Adrenal gland (tissue), 12 donors: ENCODE measurements around the gene ZFAND6. TPM values are rescaled to one million over a fixed set of nuclear protein-coding genes. Genes with fewer than 3 reads are reported as not detected.

Source experiments
- DNase-seq, 7 donors: peaks; one replicate each; pipeline ENCODE4 v3.0.0-alpha.2; 2019 to 2020
- H3K27ac ChIP-seq, 5 donors: fragments of 200-600 bp; sonication (generic) in 4 of 5; 1 replicate in 3 of 5; 2 replicates in 2 of 5; pipeline versions ENCODE4 v1.5.1 to v1.8.0; 2016 to 2020; ENCODE audit warnings: mild to moderate bottlenecking in 1 of 5
- H3K27me3 ChIP-seq: fragments of 200-600 bp; 2 replicates; pipeline ENCODE4 v1.8.0; 2021
- H3K36me3 ChIP-seq, 2 donors: fragments of 200-600 bp; replicated peaks in 1 of 2; 1 replicate in 1 of 2; 2 replicates in 1 of 2; pipeline versions ENCODE4 v1.5.1 to v1.8.0; 2018 to 2022
- H3K4me1 ChIP-seq, 2 donors: fragments of 200-600 bp; replicated peaks in 1 of 2; 1 replicate in 1 of 2; 2 replicates in 1 of 2; pipeline versions ENCODE4 v1.5.1 to v1.8.0; 2018 to 2021
- H3K4me3 ChIP-seq, 4 donors: fragments of 200-600 bp; sonication (generic) in 3 of 4; one replicate each; pipeline ENCODE4 v1.5.1; 2016 to 2018
- H3K9me3 ChIP-seq, 3 donors: fragments of 200-600 bp; sonication (generic) in 1 of 3; replicated peaks in 1 of 3; 1 replicate in 2 of 3; 2 replicates in 1 of 3; pipeline versions ENCODE4 v1.5.1 to v1.8.0; 2016 to 2021
- POLR2A ChIP-seq, 2 donors: fragments of 450-650 bp; IDR thresholded peaks; one replicate each; pipeline ENCODE4 v1.6.1; 2017; ENCODE audit warnings: antibody characterized with exemption in 2 of 2, mild to moderate bottlenecking in 2 of 2, moderate library complexity in 1 of 2
- whole genome bisulfite sequencing, 4 donors: extraction: QIAGEN DNeasy Blood & Tissue Kit in 2 of 4; methylation state at CpG; one replicate each; pipeline versions ENCODE4 v1.1.5 to v1.1.7; 2013 to 2017; 5-methylcytosine and 5-hydroxymethylcytosine counted together
- intact Hi-C, 2 donors: fragments of 100-400 bp; cut with DNase I; formaldehyde crosslinking; loops; one replicate each; pipeline versions ENCODE4 v1.14.1 to v1.15.0; 2022 to 2023
- polyA plus RNA-seq, 3 donors: library from polyadenylated mRNA; stranded (reverse); fragments of 200-250 nt in 2 of 3; fragments of 350-450 nt in 1 of 3; fragmentation: Illumina TruSeq in 1 of 3; extraction: RNeasy Lipid Tissue Mini Kit (QIAGEN cat#74804) in 1 of 3; gene quantifications; one replicate each; pipeline ENCODE4 v1.2.3, GENCODE V29; 2013 to 2014
- total RNA-seq, 9 donors: library from RNA; depleted of rRNA in 4 of 9; stranded (reverse); fragments of >200 nt in 4 of 9; fragments of 120-200 nt in 1 of 9; fragmentation: NEBNext Ultra II Directional in 1 of 9; extraction: Animal tissue kit (Norgen Biotek cat#: 25700) in 1 of 9; gene quantifications; one replicate each; pipeline versions ENCODE4 v1.1.0 to v1.2.4, GENCODE V29; 2013 to 2023
- TF ChIP-seq, protein P1 (sequence below), 6 experiments: fragments of 450-650 bp in 4 of 6; fragments of 200-600 bp in 2 of 6; sonication (generic) in 1 of 6; IDR thresholded peaks; 1 replicate in 5 of 6; 2 replicates in 1 of 6; pipeline versions ENCODE4 v1.5.1 to v1.8.0; 2016 to 2021; ENCODE audit warnings: antibody characterized with exemption in 6 of 6, mild to moderate bottlenecking in 2 of 6, moderate library complexity in 1 of 6
- donor health status: healthy with polysubstance abuse.
- donor health status: Bipolar disorder and iron deficiency.
- donor health status: DM: yes; HTN: yes; CAD: no.
- donor health status: DM: no; HTN: no; CAD: no.
- donor health status: DM: no; HTN: no; CAD: no.
- donor health status: DM: yes; HTN: yes; CAD: no.

Gene ZFAND6
- total and polyA plus RNA-seq, 12 donors: 46.5 to 197 (median 105) TPM

DNA sequence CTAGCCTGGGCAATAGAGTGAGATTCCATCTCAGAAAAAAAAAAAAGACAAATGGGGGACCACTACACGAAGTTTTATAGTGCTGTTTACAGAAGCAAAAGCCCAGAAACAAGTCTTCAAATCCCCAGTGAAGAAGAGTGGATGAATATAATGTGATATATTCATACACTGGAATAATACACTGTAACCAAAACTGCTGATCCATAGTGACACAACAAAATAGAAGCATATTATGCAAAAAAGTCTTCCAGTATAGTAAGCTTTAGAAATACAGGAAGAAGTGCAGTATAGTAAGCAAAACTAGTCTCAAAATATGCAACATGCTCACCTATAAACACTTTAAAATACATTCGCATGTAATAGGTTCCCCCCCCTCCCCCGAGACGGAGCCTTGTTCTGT lies 81.4 kb downstream of the ZFAND6 start:
- 91 to 96% (median 95%) methylated on average over 4 of the region's 4 CpGs for WGBS, 4 donors
- intact Hi-C loops: no loop called here
- TF ChIP-seq, protein P1, sequence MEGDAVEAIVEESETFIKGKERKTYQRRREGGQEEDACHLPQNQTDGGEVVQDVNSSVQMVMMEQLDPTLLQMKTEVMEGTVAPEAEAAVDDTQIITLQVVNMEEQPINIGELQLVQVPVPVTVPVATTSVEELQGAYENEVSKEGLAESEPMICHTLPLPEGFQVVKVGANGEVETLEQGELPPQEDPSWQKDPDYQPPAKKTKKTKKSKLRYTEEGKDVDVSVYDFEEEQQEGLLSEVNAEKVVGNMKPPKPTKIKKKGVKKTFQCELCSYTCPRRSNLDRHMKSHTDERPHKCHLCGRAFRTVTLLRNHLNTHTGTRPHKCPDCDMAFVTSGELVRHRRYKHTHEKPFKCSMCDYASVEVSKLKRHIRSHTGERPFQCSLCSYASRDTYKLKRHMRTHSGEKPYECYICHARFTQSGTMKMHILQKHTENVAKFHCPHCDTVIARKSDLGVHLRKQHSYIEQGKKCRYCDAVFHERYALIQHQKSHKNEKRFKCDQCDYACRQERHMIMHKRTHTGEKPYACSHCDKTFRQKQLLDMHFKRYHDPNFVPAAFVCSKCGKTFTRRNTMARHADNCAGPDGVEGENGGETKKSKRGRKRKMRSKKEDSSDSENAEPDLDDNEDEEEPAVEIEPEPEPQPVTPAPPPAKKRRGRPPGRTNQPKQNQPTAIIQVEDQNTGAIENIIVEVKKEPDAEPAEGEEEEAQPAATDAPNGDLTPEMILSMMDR (IDR thresholded peaks at IDR 0.05): no peak
- TF ChIP-seq POLR2A (IDR thresholded peaks at IDR 0.05): no peak

DNA sequence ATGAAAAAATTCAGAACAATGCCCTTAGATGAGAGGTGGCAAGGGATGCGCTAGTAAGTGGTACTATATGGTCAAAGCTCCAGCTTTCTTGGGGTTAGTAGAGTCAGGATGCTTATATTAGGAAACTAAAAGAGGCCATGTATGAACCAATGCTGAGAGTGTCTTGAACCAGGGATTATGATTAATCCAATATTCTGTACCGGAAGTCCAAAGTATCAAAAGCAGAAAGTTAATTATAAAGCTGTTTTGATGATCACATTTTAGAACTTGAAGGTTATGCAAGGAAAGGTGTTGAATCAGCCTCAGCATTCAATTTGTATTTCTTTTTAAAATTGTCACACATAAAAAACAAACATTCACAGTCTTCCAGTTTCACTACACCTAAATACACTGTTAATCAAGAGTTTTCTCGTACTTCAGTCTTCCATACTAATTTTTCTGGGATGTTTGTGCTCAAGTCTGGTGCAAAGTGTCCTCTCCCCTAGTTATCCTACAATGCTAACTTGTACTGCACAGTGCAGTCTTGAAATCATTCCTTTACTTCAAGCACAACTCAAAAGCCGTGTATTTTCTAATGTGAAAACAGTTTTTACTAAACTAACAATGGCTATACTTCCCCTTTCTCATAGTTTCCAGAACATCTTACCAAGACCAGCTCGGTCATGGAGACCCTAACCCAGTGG lies 82.6 kb downstream of the ZFAND6 start:
- 92 to 96% (median 94%) methylated on average over 5 of the region's 5 CpGs for WGBS, 4 donors
- DNase-seq: no peak
- H3K4me3 ChIP-seq: no peak overlapping the region
- no peaks in the 10 kb centered on the region for H3K27me3 ChIP-seq
- H3K36me3 ChIP-seq: peaks cover 0 to 11% of the 10 kb centered on the region in 2 donors
- TF ChIP-seq POLR2A (IDR thresholded peaks at IDR 0.05): no peak
- TF ChIP-seq, protein P1 (IDR thresholded peaks at IDR 0.05): no peak
- intact Hi-C loops: no loop called here
- H3K9me3 ChIP-seq: no peaks in the 10 kb centered on the region
- no peaks in the 10 kb centered on the region for H3K4me1 ChIP-seq
- H3K27ac ChIP-seq: no peak overlapping the region

More for the DNA sequence above, 81.4 kb downstream of the ZFAND6 start:
- no peaks in the 10 kb centered on the region for H3K27me3 ChIP-seq
- H3K4me1 ChIP-seq: no peaks in the 10 kb centered on the region
- no peaks in the 10 kb centered on the region for H3K9me3 ChIP-seq
- no peak for DNase-seq
- H3K4me3 ChIP-seq: no peak overlapping the region
- H3K36me3 ChIP-seq: peaks cover 0 to 16% of the 10 kb centered on the region in 2 donors
- no peak overlapping the region for H3K27ac ChIP-seq

DNA sequence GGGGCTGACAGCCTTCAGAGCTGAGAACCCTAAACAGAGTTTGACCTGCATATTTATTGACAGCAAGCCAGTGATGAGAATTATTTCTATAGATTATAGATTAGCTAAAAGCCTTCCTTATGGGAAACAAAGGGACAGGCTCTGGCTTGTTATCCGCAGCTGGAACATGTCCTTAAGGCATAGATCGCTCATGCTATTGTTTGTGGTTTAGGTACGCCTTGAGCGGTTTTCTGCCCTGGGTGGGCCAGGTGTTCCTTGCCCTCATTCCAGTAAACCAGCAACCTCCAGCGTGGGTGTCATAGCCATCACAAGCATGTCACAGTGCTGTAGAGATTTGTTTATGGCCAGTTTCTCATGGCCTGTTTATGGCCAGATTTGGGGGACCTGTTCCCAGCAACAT lies 83.2 kb downstream of the ZFAND6 start:
- TF ChIP-seq, protein P1 (IDR thresholded peaks at IDR 0.05): no peak
- TF ChIP-seq POLR2A (IDR thresholded peaks at IDR 0.05): no peak
- Histone ChIP-seq H3K27me3 (no peaks in the 10 kb centered on the region), H3K36me3 (peaks cover 0 to 6% of the 10 kb centered on the region in 2 donors), H3K9me3 (no peaks in the 10 kb centered on the region), H3K4me1 (no peaks in the 10 kb centered on the region), H3K27ac (no peak overlapping the region), H3K4me3 (no peak overlapping the region)
- 93 to 99% (median 94%) methylated on average over 5 of the region's 5 CpGs for WGBS, 4 donors
- intact Hi-C loops: no loop called here
- DNase-seq: no peak

DNA sequence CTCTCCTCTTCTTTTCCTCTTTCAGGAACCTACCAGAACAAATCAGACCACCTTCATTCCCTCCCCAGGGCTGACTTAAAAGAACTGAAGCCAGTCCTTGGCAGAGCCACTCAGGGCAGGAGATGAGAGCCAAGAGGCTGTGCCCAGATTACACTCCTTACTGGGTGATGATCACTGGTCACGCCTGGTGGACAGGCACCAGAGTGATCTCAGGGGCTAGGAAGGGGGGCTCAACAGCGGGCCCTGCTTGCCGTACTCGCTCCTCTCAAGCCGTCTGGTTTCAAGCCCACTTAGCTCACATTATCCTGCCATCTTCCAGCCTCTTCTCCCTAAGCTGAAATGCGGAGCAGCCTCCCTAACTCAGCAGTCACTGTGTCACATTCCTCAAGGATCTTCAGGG lies 91.7 kb downstream of the ZFAND6 start:
- Histone ChIP-seq H3K4me3 (no peak overlapping the region), H3K27me3 (no peaks in the 10 kb centered on the region), H3K4me1 (peaks cover 26 to 30% of the 10 kb centered on the region in 2 donors), H3K9me3 (no peaks in the 10 kb centered on the region), H3K36me3 (no peaks in the 10 kb centered on the region), H3K27ac (no peak overlapping the region)
- intact Hi-C loops: no loop called here
- DNase-seq: no peak
- 79 to 84% (median 82%) methylated on average over 6 of the region's 6 CpGs for WGBS, 4 donors
- TF ChIP-seq, protein P1 (IDR thresholded peaks at IDR 0.05): no peak
